HG03103 (cell line): ENCODE measurements around the gene ASRGL1.

Source experiments
- ATAC-seq: cut with Tn5 transposase; IDR thresholded peaks from one replicate; pipeline ENCODE4 v1.9.1; 2021; ENCODE audit warnings: low read depth; ENCODE audit not compliant: unreplicated experiment

Gene ASRGL1

DNA sequence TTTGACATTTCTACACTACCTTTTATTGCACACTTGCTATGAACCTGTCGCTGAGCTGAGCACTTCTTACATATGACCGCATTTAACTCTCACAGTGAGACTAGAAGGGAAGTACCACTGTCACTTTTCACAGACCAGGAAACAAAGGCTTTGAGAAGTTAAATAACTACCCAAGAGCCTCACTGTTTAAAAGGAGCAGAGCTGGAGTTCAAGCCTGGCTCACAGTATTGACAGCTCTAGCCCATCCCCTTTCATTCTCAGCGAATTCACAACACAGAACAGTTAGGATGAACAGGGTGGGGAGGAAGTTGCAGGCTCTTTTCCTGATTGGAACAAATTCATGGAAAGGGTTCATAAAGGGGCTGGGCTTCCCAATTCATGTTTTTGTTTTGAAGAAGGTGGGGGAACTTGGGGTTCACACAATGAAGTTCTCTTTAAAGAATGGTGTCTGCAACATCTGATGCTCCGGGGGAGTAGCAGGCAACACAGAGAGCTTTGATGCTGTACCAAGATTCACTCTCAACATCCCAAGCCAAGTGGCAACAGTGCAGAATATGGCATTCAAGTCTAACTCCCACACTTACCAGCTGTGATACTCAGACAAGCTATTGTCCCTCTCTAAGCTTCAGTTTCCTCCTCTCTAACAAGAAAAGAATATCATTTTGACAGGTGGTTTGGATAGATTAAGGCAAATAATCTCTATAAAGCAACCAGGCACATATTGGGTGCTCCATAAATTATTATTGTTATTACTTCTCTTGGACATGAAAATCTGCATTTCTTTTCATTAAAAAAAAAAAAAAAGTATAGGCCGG lies 98.8 kb downstream of the ASRGL1 start:
- ATAC-seq, result no peak

DNA sequence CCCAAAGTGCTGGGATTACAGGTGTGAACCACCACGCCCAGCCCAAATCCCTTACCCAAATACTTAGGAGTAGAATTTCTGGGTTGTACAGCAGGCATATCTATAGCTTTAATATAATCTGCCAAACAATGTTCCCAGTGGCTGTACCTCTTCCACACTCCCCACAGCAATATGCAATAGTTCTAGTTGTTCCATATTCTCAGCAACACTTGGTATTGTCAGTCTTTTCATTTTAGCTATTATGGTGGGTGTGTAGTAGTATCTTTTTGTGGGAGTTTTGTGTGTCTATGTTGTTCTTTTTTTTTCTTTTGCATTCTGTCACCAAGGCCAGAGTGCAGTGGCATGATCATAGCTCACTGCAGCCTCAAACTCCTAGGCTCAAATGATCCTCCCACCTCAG lies 100.4 kb downstream of the ASRGL1 start:
- no peak for ATAC-seq

DNA sequence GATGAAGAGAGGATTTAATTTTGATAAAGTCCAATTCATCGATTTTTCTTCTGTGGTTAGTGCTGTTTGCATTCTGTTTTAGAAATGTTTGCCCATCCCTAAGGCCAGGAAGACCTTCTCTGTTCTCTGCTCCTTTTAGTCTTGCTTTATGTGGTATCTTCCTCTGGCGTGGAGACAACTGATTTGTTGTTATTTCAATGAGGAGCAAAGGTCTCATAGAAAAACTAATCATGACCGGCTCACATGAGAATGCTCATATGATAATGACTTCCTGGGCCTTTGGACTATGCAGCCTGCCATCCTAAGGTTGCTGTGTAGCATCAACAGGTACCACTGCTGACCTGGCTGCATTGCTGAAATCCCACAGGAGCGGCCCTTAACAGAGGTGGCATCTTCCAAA lies 101.4 kb downstream of the ASRGL1 start:
- ATAC-seq, result no peak

DNA sequence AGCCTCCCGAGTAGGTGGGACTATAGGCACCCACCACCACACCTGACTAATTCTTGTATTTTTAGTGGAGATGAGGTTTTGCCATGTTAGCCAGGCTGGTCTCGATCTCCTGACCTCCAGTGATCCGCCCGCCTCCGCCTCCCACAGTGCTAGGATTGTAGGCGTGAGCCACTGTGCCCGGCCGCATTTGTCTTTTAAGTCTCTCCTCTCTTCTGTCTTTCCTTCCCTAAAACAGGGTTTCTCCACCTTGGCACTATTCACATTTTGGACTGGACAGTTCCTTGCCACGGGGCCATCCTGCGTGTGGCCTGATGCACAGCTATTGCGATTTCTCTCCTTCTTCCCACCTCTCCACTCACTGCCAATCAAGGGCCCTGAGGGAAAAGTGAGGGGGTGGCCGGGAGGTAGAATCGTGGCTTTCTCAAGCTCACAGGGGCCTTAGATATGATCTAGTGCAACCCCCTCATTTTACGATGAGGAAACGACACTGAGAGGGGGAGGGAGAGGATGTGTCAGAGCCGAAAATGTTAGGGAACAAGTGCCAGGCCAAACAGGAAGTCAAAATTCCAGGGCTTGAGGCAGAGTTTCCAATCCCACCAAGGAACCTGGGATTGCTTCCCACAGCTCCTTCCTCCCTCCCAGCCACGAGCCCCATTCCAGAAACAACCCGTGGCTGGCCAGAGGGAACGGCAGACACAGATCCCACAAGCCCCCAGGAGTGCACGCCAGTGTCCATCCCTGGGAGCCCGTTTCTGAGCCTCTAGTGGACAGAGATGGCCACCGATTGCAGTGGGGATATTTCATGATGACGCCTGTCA lies 102.7 kb downstream of the ASRGL1 start:
- no peak for ATAC-seq
